Right lobe of liver (tissue), 6 donors: ENCODE measurements around the gene COMT. TPM values are rescaled to one million over a fixed set of nuclear protein-coding genes. Genes with fewer than 3 reads are reported as not detected.
A peak's percentile ranks its signal among the peaks of the same experiment; 100 is the strongest.

Source experiments
- ATAC-seq, 4 donors: fragments of 200-7000 bp; cut with Tn5 transposase; one replicate each; pipeline ENCODE4 v1.9.1; 2020; ENCODE audit warnings: mild to moderate bottlenecking in 4 of 4, moderate library complexity in 4 of 4
- DNase-seq, 3 donors: peaks; one replicate each; pipeline ENCODE4 v3.0.0-alpha.2; 2020
- H3K27ac ChIP-seq, 3 donors: fragments of 200-600 bp; one replicate each; pipeline ENCODE4 v1.8.0; 2022
- H3K27me3 ChIP-seq, 2 donors: fragments of 200-600 bp; one replicate each; pipeline ENCODE4 v1.8.0; 2022
- H3K36me3 ChIP-seq, 4 donors: fragments of 200-600 bp; sonication (generic) in 1 of 4; one replicate each; pipeline versions ENCODE4 v1.5.1 to v1.8.0; 2017 to 2022; ENCODE audit warnings: control low read depth in 1 of 4
- H3K4me1 ChIP-seq, 4 donors: fragments of 200-600 bp; sonication (generic) in 1 of 4; one replicate each; pipeline versions ENCODE4 v1.5.1 to v1.8.0; 2017 to 2022; ENCODE audit warnings: control low read depth in 1 of 4
- H3K4me3 ChIP-seq, 3 donors: fragments of 200-600 bp; one replicate each; pipeline ENCODE4 v1.8.0; 2022
- H3K9me3 ChIP-seq, 4 donors: fragments of 200-600 bp; sonication (generic) in 1 of 4; one replicate each; pipeline versions ENCODE4 v1.5.1 to v1.8.0; 2017 to 2022; ENCODE audit warnings: control low read depth in 1 of 4
- POLR2A ChIP-seq: fragments of 450-650 bp; IDR thresholded peaks from one replicate; pipeline ENCODE4 v1.6.1; 2017; ENCODE audit warnings: antibody characterized with exemption, mild to moderate bottlenecking
- WGBS: methylation state at CpG from one replicate; pipeline ENCODE4 v1.1.6; 2018; ENCODE audit warnings: low coverage, low lambda C conversion rate; ENCODE audit not compliant: insufficient coverage; ENCODE audit errors: missing lambda C conversion rate; 5-methylcytosine and 5-hydroxymethylcytosine counted together
- intact Hi-C, 2 donors: fragments of 100-400 bp; cut with DNase I; formaldehyde crosslinking; loops; one replicate each; pipeline versions ENCODE4 v1.11.2 to v1.14.1; 2022
- total RNA-seq, 6 experiments: library from RNA; depleted of rRNA in 2 of 6; stranded (reverse); fragments of >200 nt in 2 of 6; fragmentation: NEBNext Ultra II Directional in 3 of 6; extraction: Animal tissue kit (Norgen Biotek cat#: 25700) in 3 of 6; gene quantifications; one replicate each; pipeline versions ENCODE4 v1.1.0 to v1.2.4, GENCODE V29; 2016 to 2023
- TF ChIP-seq, protein P1 (sequence below), 4 donors: fragments of 200-600 bp in 3 of 4; fragments of 450-650 bp in 1 of 4; IDR thresholded peaks; one replicate each; pipeline versions ENCODE4 v1.5.1 to v1.8.0; 2016 to 2022; ENCODE audit warnings: antibody characterized with exemption in 4 of 4, mild to moderate bottlenecking in 2 of 4
- donor health status: DM: no; HTN: yes; CAD: no.
- donor health status: DM: no; HTN: no; CAD: no.
- donor health status: DM: no; HTN: no; CAD: no.
- donor health status: DM: no; HTN: yes; CAD: no.
- donor health status: DM: no; HTN: yes; CAD: no.

The COMT gene
- total RNA-seq, 6 experiments from 2014 or later, result 144 to 270 (median 200) TPM

DNA sequence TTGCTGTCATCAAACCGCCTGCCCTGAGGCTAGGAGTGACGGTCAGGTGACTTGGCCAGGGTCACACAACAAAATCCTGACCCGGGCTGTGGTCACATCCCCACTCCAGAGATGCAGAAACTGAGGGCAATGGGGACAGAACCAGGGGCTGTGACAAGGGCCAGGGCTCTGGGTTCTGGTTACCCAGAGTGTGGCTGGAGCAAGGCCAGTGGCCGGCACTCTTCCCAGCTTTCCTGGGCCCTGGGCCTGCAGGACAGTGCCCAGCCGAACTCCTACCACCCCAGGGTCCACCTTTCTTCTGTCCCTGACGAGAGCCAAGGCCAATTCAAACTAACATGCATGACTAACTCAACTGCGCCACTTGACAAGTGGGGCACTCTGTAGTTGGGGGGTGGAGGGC is 39.2 kb downstream of the COMT start:
- Histone ChIP-seq H3K27me3 (no peaks in the 10 kb centered on the region), H3K4me3 (no peak overlapping the region), H3K9me3 (no peaks in the 10 kb centered on the region), H3K27ac (no peak overlapping the region), H3K36me3 (no peaks in the 10 kb centered on the region), H3K4me1 (peaks cover 0 to under 1% (median 0%) of the 10 kb centered on the region in 4 donors)
- WGBS, result 81% methylated on average over 3 of the region's 7 CpGs
- TF ChIP-seq, protein P1, sequence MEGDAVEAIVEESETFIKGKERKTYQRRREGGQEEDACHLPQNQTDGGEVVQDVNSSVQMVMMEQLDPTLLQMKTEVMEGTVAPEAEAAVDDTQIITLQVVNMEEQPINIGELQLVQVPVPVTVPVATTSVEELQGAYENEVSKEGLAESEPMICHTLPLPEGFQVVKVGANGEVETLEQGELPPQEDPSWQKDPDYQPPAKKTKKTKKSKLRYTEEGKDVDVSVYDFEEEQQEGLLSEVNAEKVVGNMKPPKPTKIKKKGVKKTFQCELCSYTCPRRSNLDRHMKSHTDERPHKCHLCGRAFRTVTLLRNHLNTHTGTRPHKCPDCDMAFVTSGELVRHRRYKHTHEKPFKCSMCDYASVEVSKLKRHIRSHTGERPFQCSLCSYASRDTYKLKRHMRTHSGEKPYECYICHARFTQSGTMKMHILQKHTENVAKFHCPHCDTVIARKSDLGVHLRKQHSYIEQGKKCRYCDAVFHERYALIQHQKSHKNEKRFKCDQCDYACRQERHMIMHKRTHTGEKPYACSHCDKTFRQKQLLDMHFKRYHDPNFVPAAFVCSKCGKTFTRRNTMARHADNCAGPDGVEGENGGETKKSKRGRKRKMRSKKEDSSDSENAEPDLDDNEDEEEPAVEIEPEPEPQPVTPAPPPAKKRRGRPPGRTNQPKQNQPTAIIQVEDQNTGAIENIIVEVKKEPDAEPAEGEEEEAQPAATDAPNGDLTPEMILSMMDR (IDR thresholded peaks at IDR 0.05), result no peak
- TF ChIP-seq POLR2A, result no peak
- no peak for ATAC-seq
- intact Hi-C loops, result no loop called here
- peak in 1 of 3 donors; percentile 43 for DNase-seq

DNA sequence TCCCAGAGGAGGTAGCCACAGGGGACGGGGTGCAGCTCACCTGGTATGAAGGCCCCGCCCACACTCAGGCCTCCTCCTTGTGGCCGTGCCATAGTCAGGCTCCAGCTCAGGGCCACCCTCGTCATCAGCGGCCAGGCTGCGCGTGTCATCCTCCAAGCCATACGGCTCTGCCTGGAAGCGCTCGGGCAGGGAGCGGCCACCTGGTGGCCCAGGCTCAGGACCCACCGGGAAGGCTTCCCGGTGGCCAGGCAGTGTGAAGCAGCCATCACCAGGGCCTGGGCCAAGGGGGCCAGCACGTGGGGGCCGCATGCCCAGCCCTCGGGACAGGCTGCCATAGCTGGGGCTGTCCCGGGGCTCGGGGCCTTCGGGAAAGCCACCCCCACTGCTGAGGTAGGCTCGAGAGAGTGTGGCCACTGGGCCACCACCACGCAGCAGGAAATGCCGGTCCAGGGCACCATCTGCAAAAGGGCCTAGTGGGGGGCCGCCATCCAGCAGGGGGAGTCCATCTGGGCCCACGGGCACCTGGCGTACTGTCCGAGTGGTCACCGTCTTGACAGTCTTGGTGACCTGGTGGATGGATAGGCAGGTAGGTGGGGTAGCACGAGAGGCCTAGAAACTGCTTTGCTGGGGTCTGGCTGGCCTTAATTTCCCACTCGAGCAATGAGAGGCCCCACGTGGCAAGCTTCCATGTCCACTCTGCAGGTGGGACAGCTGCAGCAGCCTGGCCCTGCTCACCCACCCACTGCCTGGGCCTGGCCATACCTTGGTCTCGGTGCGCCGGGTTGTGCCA is 39.8 kb downstream of the COMT start:
- DNase-seq (peak in 2 of 3 donors; percentile 19 to 51), ATAC-seq (no peak)
- Histone ChIP-seq H3K27me3 (no peaks in the 10 kb centered on the region), H3K36me3 (no peaks in the 10 kb centered on the region), H3K27ac (no peak overlapping the region), H3K4me3 (no peak overlapping the region), H3K4me1 (peaks cover 0 to 6% (median 2%) of the 10 kb centered on the region in 4 donors), H3K9me3 (no peaks in the 10 kb centered on the region)
- no peak for TF ChIP-seq POLR2A
- intact Hi-C loops, result no loop called here
- no CpG with 5 or more reads among the region's 33 CpGs for WGBS

DNA sequence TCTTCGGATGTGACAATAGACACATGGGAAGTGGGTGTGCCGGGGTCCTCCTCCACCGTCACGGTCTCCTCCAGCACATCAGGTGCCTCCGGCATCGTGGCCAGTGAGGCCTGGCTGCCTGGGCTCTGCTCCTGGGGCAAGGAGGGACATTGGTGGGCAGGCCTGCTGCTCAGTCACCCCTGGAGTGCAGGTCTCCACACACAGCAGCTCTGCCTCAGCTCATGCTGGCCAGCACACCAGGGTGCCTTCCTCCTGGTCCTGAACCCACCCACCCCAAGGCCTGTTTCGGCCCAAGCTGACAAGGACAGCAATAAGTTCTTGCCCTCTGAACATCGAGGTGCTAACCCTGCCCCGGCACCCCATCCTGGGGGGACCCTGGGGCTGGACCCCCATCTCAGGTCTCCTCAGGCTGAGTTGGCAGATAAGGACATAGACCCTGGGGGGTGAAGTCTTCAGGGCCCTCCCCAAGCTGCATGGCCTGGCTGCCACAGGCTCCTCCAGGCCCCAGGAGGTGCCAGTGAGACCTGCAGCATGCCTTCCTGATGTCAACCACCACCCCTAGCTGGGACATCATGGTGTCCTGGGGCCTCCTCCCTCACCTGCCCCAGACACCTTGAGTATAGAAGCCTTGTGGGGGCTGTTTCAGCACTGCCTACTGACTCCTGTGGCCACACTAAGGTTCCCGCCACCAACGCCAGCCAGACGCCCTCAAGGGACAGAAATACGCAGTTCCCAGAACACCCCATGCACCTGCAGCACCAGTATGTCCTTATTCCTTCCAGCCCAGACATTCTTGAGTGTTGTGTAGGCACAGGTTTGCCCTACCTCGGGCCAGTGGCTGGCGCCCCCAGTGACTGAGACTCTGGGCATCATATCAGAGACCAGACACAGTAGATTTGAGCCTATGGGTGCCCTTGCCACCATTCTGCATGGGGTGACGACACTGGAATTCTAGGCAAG is 40.7 kb downstream of the COMT start:
- Histone ChIP-seq H3K4me1 (peaks cover 0 to 10% (median 4%) of the 10 kb centered on the region in 4 donors), H3K36me3 (no peaks in the 10 kb centered on the region), H3K27me3 (no peaks in the 10 kb centered on the region), H3K4me3 (no peak overlapping the region), H3K9me3 (no peaks in the 10 kb centered on the region), H3K27ac (no peak overlapping the region)
- no peak for TF ChIP-seq POLR2A
- peak in 2 of 3 donors; percentile 15 to 35 for DNase-seq
- no peak for ATAC-seq
- intact Hi-C loops, result no loop called here
- WGBS, result 73% methylated on average over 2 of the region's 16 CpGs

DNA sequence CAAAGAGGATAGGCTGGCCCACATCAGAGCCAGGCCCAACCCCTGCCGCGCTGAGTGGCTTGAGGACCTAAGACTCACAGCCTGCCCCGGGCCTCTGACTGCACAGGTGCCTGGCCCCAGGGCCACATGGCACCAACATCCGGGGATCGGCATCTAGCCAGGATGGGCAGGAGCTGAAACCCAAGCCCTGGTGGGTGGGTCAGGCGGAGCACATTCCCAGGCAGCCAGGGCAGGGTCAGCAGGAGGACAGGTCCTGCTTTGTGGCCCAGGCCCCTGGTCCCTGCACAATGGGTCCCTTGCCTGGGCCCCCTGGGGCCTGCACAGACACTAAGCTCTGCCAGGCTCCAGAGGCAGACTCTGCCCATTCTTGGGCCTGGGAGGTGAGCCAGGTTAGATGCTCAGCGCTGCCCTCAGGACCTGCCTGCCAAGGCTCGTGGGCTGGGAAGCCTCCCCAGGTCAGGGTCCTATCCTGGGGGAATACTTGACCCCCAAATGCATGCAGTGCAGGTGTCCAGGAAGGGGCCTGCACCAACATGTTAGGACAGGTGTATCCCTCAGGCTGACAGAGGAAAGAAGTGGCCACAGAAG is 41.5 kb downstream of the COMT start:
- Histone ChIP-seq H3K4me1 (peaks cover 0 to 10% (median 4%) of the 10 kb centered on the region in 4 donors), H3K27me3 (no peaks in the 10 kb centered on the region), H3K27ac (no peak overlapping the region), H3K4me3 (no peak overlapping the region), H3K9me3 (no peaks in the 10 kb centered on the region), H3K36me3 (no peaks in the 10 kb centered on the region)
- peak in 2 of 3 donors; percentile 18 to 42 for DNase-seq
- intact Hi-C loops, result no loop called here
- TF ChIP-seq POLR2A, result no peak
- TF ChIP-seq, protein P1 (IDR thresholded peaks at IDR 0.05), result no peak
- 70% methylated on average over 2 of the region's 8 CpGs for WGBS
- ATAC-seq, result no peak

DNA sequence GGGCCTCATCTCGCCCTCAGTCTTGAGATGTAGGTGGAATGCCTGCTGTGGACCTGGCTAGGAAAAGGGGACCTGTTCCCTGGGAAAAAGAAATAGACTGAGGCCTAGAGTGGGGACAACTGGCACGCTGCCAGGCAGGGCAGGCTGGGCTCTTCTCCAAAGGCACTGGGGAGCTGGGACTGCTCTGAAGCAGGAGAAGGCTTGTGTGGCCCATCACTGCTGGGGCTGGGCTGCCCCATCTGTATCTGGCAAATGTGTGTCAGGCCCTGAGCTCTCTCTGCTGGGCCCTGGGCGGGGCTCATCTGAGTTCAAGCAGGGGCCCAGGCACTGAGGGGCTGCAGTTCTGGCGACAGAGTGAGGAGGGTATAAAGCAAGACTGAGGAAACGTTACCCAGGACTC is 42.2 kb downstream of the COMT start:
- DNase-seq (peak in 2 of 3 donors; percentile 20 to 35), ATAC-seq (no peak)
- intact Hi-C loops, result no loop called here
- H3K9me3 ChIP-seq, result no peaks in the 10 kb centered on the region
- no peaks in the 10 kb centered on the region for H3K36me3 ChIP-seq
- peaks cover 0 to 10% (median 4%) of the 10 kb centered on the region in 4 donors for H3K4me1 ChIP-seq
- 50% methylated on average over 2 of the region's 5 CpGs for WGBS
- H3K27ac ChIP-seq, result peak overlapping the region in 1 of 3 donors; percentile 7
- H3K27me3 ChIP-seq, result no peaks in the 10 kb centered on the region
- TF ChIP-seq, protein P1 (IDR thresholded peaks at IDR 0.05), result no peak
- TF ChIP-seq POLR2A, result no peak
- no peak overlapping the region for H3K4me3 ChIP-seq
